ENCODE data around the gene OR4C45.
"Not testable (repeated sequence)": the region's sequence is repeated elsewhere in the genome, so short reads cannot be mapped to it uniquely, and the experiment has no call there.

The OR4C45 gene

GRCh38 chr11:50032574-50032973 is at the start of gene OR4C45:
Gene OR4C45, plus strand, starts transcription at chr11:50032874.
- DNase-seq (ENCODE audit: low read depth): no peak

- no peak for DNase-seq (ENCODE audit: low read depth)
These were observed 37.1 kb upstream of the OR4C45 start for GRCh38 chr11:49995565-49995964.

- no peak for DNase-seq (ENCODE audit: low read depth)
These were observed 2.5 kb upstream of the OR4C45 start for GRCh38 chr11:50030193-50030592.

GRCh38 chr11:50036239-50036638 is 3.6 kb downstream of the OR4C45 start:
- DNase-seq (ENCODE audit: low read depth): not testable (repeated sequence)

- no peak for DNase-seq (ENCODE audit: low read depth)
These were observed 4.6 kb downstream of the OR4C45 start for GRCh38 chr11:50037251-50037650.

GRCh38 chr11:50044647-50045046 is 12.0 kb downstream of the OR4C45 start:
- DNase-seq (ENCODE audit: low read depth): no peak

GRCh38 chr11:50063056-50063455 is 30.4 kb downstream of the OR4C45 start:
- not testable (repeated sequence) for DNase-seq (ENCODE audit: low read depth)

GRCh38 chr11:50070389-50070788 is 37.7 kb downstream of the OR4C45 start:
- DNase-seq (ENCODE audit: low read depth): no peak

- DNase-seq (ENCODE audit: low read depth): no peak
These were observed 39.0 kb downstream of the OR4C45 start for GRCh38 chr11:50071584-50072225.

GRCh38 chr11:50072226-50073112 is 39.8 kb downstream of the OR4C45 start:
- no peak for DNase-seq (ENCODE audit: low read depth)

GRCh38 chr11:50073113-50074105 is 40.7 kb downstream of the OR4C45 start:
- DNase-seq (ENCODE audit: low read depth): no peak

GRCh38 chr11:50074161-50074560 is 41.5 kb downstream of the OR4C45 start:
- DNase-seq (ENCODE audit: low read depth): no peak

- DNase-seq (ENCODE audit: low read depth): no peak
These were observed 43.2 kb downstream of the OR4C45 start for GRCh38 chr11:50075856-50076255.

GRCh38 chr11:50077526-50077925 is 44.9 kb downstream of the OR4C45 start:
- DNase-seq (ENCODE audit: low read depth): no peak

- no peak for DNase-seq (ENCODE audit: low read depth)
These were observed 45.3 kb downstream of the OR4C45 start for GRCh38 chr11:50078001-50078400.

GRCh38 chr11:50078946-50079345 is 46.3 kb downstream of the OR4C45 start:
- DNase-seq (ENCODE audit: low read depth): not testable (repeated sequence)

- DNase-seq (ENCODE audit: low read depth): no peak
These were observed 47.6 kb downstream of the OR4C45 start for GRCh38 chr11:50080256-50080655.

All from stimulated activated CD8-positive, alpha-beta memory T cell treated with anti-CD3 and anti-CD28 coated beads, Interleukin-15, amount 100 ng/mL, for 1 hour (primary cell).